ENCODE results near the gene C16orf96. TPM values are rescaled to one million over a fixed set of nuclear protein-coding genes. Genes with fewer than 3 reads are reported as not detected.

The C16orf96 gene
- total RNA-seq, 1 experiment from 2014 or later = 1.3 TPM

DNA sequence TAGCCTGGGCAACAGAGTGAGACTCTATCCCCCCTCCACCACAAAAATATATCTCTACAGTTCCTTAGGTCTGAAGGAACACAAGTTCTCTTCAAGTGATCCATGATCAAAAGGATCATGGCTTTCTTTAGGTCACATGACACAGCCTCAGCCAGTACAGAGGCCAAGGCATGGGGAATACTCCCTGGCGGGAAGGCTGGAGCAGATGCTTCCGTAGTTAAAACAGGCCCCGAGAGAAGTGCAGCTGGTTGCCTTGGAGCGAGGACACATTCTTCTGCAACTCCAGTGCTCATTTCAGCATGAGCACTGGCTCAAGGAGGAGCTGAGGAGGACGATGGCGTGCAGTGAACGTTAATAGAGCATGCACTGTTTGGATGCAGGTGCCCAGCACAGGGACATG, 31.1 kb upstream of the C16orf96 start:
- no peak for DNase-seq (ENCODE audit: low spot score)
- ATAC-seq = no peak
- no peak overlapping the region for H3K4me3 Mint-ChIP-seq
- H3K36me3 Mint-ChIP-seq = 0 out of 2 replicates have a peak, but pooled peaks cover 2% of the 10 kb centered on the region
- H3K27me3 Mint-ChIP-seq (ENCODE audit: low read depth) = no peaks in the 10 kb centered on the region
- peaks cover 58% of the 10 kb centered on the region for H3K4me1 Mint-ChIP-seq
- ChIA-PET POLR2A (interaction anchor here (0.6 kb wide), 1 partner anchor 93 kb away, joined by 3 read pairs; no protein-coding TSS in a partner anchor), CTCF (interaction anchor here (0.8 to 1.8 kb wide), 4 partner anchors 11 to 24 kb away, joined by 3 to 4 read pairs (median 3); no protein-coding TSS in a partner anchor)
- H3K9me3 Mint-ChIP-seq = no peaks in the 10 kb centered on the region
- TF ChIP-seq, protein P1, sequence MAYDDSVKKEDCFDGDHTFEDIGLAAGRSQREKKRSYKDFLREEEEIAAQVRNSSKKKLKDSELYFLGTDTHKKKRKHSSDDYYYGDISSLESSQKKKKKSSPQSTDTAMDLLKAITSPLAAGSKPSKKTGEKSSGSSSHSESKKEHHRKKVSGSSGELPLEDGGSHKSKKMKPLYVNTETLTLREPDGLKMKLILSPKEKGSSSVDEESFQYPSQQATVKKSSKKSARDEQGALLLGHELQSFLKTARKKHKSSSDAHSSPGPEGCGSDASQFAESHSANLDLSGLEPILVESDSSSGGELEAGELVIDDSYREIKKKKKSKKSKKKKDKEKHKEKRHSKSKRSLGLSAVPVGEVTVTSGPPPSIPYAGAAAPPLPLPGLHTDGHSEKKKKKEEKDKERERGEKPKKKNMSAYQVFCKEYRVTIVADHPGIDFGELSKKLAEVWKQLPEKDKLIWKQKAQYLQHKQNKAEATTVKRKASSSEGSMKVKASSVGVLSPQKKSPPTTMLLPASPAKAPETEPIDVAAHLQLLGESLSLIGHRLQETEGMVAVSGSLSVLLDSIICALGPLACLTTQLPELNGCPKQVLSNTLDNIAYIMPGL (CRISPR knock-in tag; IDR thresholded peaks at IDR 0.05) = no peak
- peak; percentile 47; the same call in 1 of the 2 replicates for TF ChIP-seq USF1 (CRISPR knock-in tag; IDR thresholded peaks at IDR 0.05)
- TF ChIP-seq GRHL2 (CRISPR knock-in tag; IDR thresholded peaks at IDR 0.05; ENCODE audit: insufficient replicate concordance, severe bottlenecking) = no peak
- TF ChIP-seq ZNF416 (CRISPR knock-in tag; IDR thresholded peaks at IDR 0.05) = no peak
- TF ChIP-seq ZSCAN18 (CRISPR knock-in tag; IDR thresholded peaks at IDR 0.05) = no peak
- TF ChIP-seq E2F5 (CRISPR knock-in tag; IDR thresholded peaks at IDR 0.05) = no peak
- TF ChIP-seq, protein P2, sequence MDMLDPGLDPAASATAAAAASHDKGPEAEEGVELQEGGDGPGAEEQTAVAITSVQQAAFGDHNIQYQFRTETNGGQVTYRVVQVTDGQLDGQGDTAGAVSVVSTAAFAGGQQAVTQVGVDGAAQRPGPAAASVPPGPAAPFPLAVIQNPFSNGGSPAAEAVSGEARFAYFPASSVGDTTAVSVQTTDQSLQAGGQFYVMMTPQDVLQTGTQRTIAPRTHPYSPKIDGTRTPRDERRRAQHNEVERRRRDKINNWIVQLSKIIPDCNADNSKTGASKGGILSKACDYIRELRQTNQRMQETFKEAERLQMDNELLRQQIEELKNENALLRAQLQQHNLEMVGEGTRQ (CRISPR knock-in tag; IDR thresholded peaks at IDR 0.05) = peak; percentile 56; the same call in 1 of the 2 replicates
- no peak overlapping the region for H3K27ac Mint-ChIP-seq

- Mint-ChIP-seq H3K27me3 (ENCODE audit: low read depth) (no peaks in the 10 kb centered on the region), H3K9me3 (no peaks in the 10 kb centered on the region), H3K4me1 (peaks cover 63% of the 10 kb centered on the region), H3K27ac (no peak overlapping the region), H3K36me3 (0 out of 2 replicates have a peak, but pooled peaks cover 2% of the 10 kb centered on the region), H3K4me3 (no peak overlapping the region)
- DNase-seq (ENCODE audit: low spot score) (no peak), ATAC-seq (no peak)
- ChIA-PET CTCF (interaction anchor here (0.8 to 1.8 kb wide), 4 partner anchors 10 to 23 kb away, joined by 3 to 5 read pairs (median 4); no protein-coding TSS in a partner anchor), POLR2A (no interaction called here)
- TF ChIP-seq, protein P3, sequence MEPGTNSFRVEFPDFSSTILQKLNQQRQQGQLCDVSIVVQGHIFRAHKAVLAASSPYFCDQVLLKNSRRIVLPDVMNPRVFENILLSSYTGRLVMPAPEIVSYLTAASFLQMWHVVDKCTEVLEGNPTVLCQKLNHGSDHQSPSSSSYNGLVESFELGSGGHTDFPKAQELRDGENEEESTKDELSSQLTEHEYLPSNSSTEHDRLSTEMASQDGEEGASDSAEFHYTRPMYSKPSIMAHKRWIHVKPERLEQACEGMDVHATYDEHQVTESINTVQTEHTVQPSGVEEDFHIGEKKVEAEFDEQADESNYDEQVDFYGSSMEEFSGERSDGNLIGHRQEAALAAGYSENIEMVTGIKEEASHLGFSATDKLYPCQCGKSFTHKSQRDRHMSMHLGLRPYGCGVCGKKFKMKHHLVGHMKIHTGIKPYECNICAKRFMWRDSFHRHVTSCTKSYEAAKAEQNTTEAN (CRISPR knock-in tag; IDR thresholded peaks at IDR 0.05) = no peak
- TF ChIP-seq GRHL2 (CRISPR knock-in tag; IDR thresholded peaks at IDR 0.05; ENCODE audit: insufficient replicate concordance, severe bottlenecking) (no peak), MYBL2 (CRISPR knock-in tag; IDR thresholded peaks at IDR 0.05) (no peak), CBFB (CRISPR knock-in tag; IDR thresholded peaks at IDR 0.05; ENCODE audit: low read depth) (no peak), ZNF232 (CRISPR knock-in tag; IDR thresholded peaks at IDR 0.05) (no peak), NFE2L1 (CRISPR knock-in tag; IDR thresholded peaks at IDR 0.05) (no peak), AFF4 (CRISPR knock-in tag; IDR thresholded peaks at IDR 0.05; ENCODE audit: borderline replicate concordance) (no peak), PREB (CRISPR knock-in tag; IDR thresholded peaks at IDR 0.05; ENCODE audit: borderline replicate concordance) (no peak), E2F1 (CRISPR knock-in tag; IDR thresholded peaks at IDR 0.05) (no peak)
- TF ChIP-seq, protein P4, sequence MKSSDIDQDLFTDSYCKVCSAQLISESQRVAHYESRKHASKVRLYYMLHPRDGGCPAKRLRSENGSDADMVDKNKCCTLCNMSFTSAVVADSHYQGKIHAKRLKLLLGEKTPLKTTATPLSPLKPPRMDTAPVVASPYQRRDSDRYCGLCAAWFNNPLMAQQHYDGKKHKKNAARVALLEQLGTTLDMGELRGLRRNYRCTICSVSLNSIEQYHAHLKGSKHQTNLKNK (CRISPR knock-in tag; IDR thresholded peaks at IDR 0.05) = no peak
These were observed 30.4 kb upstream of the C16orf96 start for GRCh38 chr16:4525634-4526277.

All from WTC11 (cell line).